Right lobe of liver (tissue), 4 donors: ENCODE results near the gene CPNE4.

ENCODE experiments used
- CTCF ChIP-seq, 4 donors: fragments of 200-600 bp in 3 of 4; fragments of 450-650 bp in 1 of 4; IDR thresholded peaks; one replicate each; pipeline versions ENCODE4 v1.5.1 to v1.8.0; 2016 to 2022; ENCODE audit warnings: antibody characterized with exemption in 4 of 4, mild to moderate bottlenecking in 2 of 4
- POLR2A ChIP-seq: fragments of 450-650 bp; IDR thresholded peaks from one replicate; pipeline ENCODE4 v1.6.1; 2017; ENCODE audit warnings: antibody characterized with exemption, mild to moderate bottlenecking
- donor health status: DM: no; HTN: no; CAD: no.
- donor health status: DM: no; HTN: no; CAD: no.
- donor health status: DM: no; HTN: yes; CAD: no.

- no peak for TF ChIP-seq CTCF (IDR thresholded peaks at IDR 0.05)
- no peak for TF ChIP-seq POLR2A
Measured at GRCh38 chr3:131690800-131691199, 344.0 kb downstream of the CPNE4 start.
